ENCODE data around the gene ATXN1. TPM values are rescaled to one million over a fixed set of nuclear protein-coding genes. Genes with fewer than 3 reads are reported as not detected.

ATXN1 gene
- total RNA-seq, 1 experiment from 2014 or later: 5.6 TPM

DNA sequence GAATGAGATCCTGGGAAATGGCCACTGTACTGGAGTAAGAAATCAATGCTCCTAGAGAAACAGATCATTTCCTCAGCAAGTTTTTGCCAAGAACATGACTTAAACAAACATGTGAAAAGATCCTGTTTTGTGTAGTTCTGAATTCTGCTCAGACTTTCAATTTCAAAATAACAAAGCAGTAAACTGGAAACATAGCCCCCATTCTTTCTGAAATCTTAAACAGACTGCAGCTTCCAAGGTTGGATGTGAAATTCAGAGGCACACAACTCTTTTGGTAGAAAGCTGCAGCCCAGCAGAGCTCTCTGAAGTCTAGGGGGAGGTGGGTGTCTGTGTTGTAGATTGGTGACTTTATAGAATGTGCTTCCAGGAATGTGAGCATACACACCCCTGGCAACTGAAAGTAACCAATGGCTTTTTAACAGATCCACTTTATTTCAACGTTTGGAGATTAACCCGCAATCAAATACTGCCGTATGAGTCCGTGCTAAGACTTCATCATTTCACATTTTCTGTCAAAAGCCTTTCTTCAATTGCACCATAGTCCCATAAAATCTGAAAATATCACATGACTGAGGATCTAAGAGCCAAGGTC, 86.4 kb downstream of the ATXN1 start:
- H3K4me2 ChIP-seq (ENCODE audit: insufficient read depth, insufficient read length, low read length): no peak overlapping the region
- no peaks in the 10 kb centered on the region for H3K27me3 ChIP-seq (ENCODE audit: insufficient read depth, low read length)
- H2BK15ac ChIP-seq (ENCODE audit: low read depth, low read length): no peak overlapping the region
- TF ChIP-seq, protein P1, sequence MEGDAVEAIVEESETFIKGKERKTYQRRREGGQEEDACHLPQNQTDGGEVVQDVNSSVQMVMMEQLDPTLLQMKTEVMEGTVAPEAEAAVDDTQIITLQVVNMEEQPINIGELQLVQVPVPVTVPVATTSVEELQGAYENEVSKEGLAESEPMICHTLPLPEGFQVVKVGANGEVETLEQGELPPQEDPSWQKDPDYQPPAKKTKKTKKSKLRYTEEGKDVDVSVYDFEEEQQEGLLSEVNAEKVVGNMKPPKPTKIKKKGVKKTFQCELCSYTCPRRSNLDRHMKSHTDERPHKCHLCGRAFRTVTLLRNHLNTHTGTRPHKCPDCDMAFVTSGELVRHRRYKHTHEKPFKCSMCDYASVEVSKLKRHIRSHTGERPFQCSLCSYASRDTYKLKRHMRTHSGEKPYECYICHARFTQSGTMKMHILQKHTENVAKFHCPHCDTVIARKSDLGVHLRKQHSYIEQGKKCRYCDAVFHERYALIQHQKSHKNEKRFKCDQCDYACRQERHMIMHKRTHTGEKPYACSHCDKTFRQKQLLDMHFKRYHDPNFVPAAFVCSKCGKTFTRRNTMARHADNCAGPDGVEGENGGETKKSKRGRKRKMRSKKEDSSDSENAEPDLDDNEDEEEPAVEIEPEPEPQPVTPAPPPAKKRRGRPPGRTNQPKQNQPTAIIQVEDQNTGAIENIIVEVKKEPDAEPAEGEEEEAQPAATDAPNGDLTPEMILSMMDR (conservative IDR thresholded peaks at IDR 0.05): no peak
- H3K27ac ChIP-seq (ENCODE audit: insufficient read length, low read depth, low read length): no peak overlapping the region
- no peaks in the 10 kb centered on the region for H3K79me2 ChIP-seq (ENCODE audit: insufficient read depth, low read length)
- no peak overlapping the region for H4K5ac ChIP-seq (ENCODE audit: insufficient read length, low read depth, low read length)
- no peak overlapping the region for H3K56ac ChIP-seq (ENCODE audit: insufficient read length, low read depth, low read length)
- no peak for DNase-seq
- no peak overlapping the region for H4K91ac ChIP-seq (ENCODE audit: insufficient read length, low read depth, low read length)
- no peak overlapping the region for H2BK20ac ChIP-seq (ENCODE audit: low read depth, low read length, poor library complexity, severe bottlenecking)
- WGBS (ENCODE audit: extremely low coverage, insufficient read length, low lambda C conversion rate): no CpG with 5 or more reads among the region's 4 CpGs
- H3K18ac ChIP-seq (ENCODE audit: insufficient read length, low read depth, low read length): no peak overlapping the region
- no peak overlapping the region for H4K8ac ChIP-seq (replicated peaks; ENCODE audit: insufficient read length, low read depth, low read length)
- H3T11ph ChIP-seq (ENCODE audit: low read length): no peak overlapping the region
- H2BK120ac ChIP-seq (ENCODE audit: low read depth, low read length, poor library complexity, severe bottlenecking): no peak overlapping the region
- no peaks in the 10 kb centered on the region for H3K79me1 ChIP-seq (ENCODE audit: insufficient read depth, low read depth, low read length, poor library complexity, severe bottlenecking)
- Mint-ChIP-seq H3K9me3 (no peaks in the 10 kb centered on the region), H3K27me3 (ENCODE audit: low read depth) (peaks cover 2% of the 10 kb centered on the region; the same call in 1 of the 2 replicates), H3K36me3 (ENCODE audit: insufficient read depth in 1 of 3, low read depth in 3 of 3) (no peaks in the 10 kb centered on the region), H3K27ac (no peak overlapping the region), H3K4me3 (no peak overlapping the region), H3K4me1 (peaks cover 14 to 22% of the 10 kb centered on the region in 2 experiments)
- H2BK5ac ChIP-seq (ENCODE audit: insufficient read length, low read length): no peak overlapping the region
- H3K9ac ChIP-seq (ENCODE audit: extremely low read depth, insufficient read length, low read length): no peak overlapping the region
- no peak overlapping the region for H3K14ac ChIP-seq (ENCODE audit: insufficient read depth, low read length)
- no peaks in the 10 kb centered on the region; the same call in 1 of the 2 replicates for H3K4me1 ChIP-seq (ENCODE audit: insufficient read depth, low read length)
- H3K23me2 ChIP-seq (ENCODE audit: insufficient read length, low read depth, low read length, poor library complexity, severe bottlenecking): no peaks in the 10 kb centered on the region
- no peak overlapping the region for H2BK12ac ChIP-seq (ENCODE audit: insufficient read length, low read depth, low read length)
- no peak overlapping the region for H3K23ac ChIP-seq (ENCODE audit: insufficient read length, low read depth, low read length)
- H3K9me3 ChIP-seq (ENCODE audit: control insufficient read depth, low read depth, low read length): no peaks in the 10 kb centered on the region
- no peak overlapping the region for H3K4ac ChIP-seq (ENCODE audit: low read depth, low read length)
- H2AK5ac ChIP-seq (ENCODE audit: insufficient read length, low read length): no peak overlapping the region
- H4K20me1 ChIP-seq (ENCODE audit: control insufficient read depth, insufficient read depth, insufficient read length): no peaks in the 10 kb centered on the region
- H2AFZ ChIP-seq (ENCODE audit: low read length): no peak overlapping the region
